ENCODE measurements around the gene DBX2.
"Not testable (repeated sequence)": the region's sequence is repeated elsewhere in the genome, so short reads cannot be mapped to it uniquely, and the experiment has no call there.

Gene DBX2

GRCh38 chr12:45012749-45013148 lies 38.1 kb downstream of the DBX2 start:
- no peak for DNase-seq (ENCODE audit: low read depth in 3 of 3, low spot score in 1 of 3)

GRCh38 chr12:45010059-45010458 lies 40.8 kb downstream of the DBX2 start:
- DNase-seq (ENCODE audit: low read depth in 3 of 3, low spot score in 1 of 3) = no peak

GRCh38 chr12:45008211-45008610 lies 42.7 kb downstream of the DBX2 start:
- DNase-seq (ENCODE audit: low read depth in 3 of 3, low spot score in 1 of 3) = no peak

- no peak for DNase-seq (ENCODE audit: low read depth in 3 of 3, low spot score in 1 of 3)
Observed at GRCh38 chr12:44999355-44999754, 51.5 kb downstream of the DBX2 start.

GRCh38 chr12:44993161-44993560 lies 57.7 kb downstream of the DBX2 start:
- DNase-seq (ENCODE audit: low read depth in 3 of 3, low spot score in 1 of 3) = no peak

- DNase-seq (ENCODE audit: low read depth in 3 of 3, low spot score in 1 of 3) = not testable (repeated sequence)
Observed at GRCh38 chr12:44984863-44985262, 66.0 kb downstream of the DBX2 start.

GRCh38 chr12:44979918-44980317 lies 71.0 kb downstream of the DBX2 start:
- DNase-seq (ENCODE audit: low read depth in 3 of 3, low spot score in 1 of 3) = no peak

- DNase-seq (ENCODE audit: low read depth in 3 of 3, low spot score in 1 of 3) = no peak
Observed at GRCh38 chr12:44976246-44976645, 74.7 kb downstream of the DBX2 start.

GRCh38 chr12:44972746-44973421 lies 78.0 kb downstream of the DBX2 start:
- DNase-seq (ENCODE audit: low read depth in 3 of 3, low spot score in 1 of 3) = no peak

- no peak for DNase-seq (ENCODE audit: low read depth in 3 of 3, low spot score in 1 of 3)
Observed at GRCh38 chr12:44968965-44969364, 81.9 kb downstream of the DBX2 start.
